NCI-H446 (cell line): Measurements from ENCODE around the gene CHRNA10.

Source experiments
- DNase-seq, 2 experiments: peaks; one replicate each; lab custom pipeline; 2025; lab: John Stamatoyannopoulos, UW

The CHRNA10 gene

DNA sequence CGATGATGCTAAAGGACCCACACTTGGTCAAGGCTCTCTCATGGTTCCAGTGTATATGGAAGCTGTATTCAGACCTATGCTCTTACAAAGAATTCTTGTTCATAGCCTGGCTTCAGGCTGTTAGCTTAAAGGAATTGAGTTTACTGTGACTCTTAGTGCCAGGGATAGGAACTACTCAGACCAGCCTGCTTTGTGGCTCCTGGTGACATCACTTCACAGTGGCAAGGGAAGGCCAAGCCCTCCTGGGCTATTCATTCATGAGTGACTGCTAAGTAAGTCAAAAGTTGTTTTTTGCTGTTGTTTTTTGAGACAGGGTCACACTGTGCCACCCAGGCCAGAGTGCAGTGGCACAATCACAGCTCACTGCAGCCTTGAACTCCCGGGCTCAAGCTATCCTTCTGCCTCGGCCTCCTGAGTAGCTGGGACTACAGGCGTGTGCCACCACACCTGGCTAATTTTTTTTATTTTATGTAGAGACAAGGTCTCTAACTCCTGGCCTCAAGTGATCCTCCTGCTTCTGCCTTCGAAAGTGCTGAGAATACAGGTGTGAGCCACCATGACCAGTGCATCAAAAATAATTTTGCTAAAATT, 39.0 kb downstream of the CHRNA10 start:
- no peak for DNase-seq

DNA sequence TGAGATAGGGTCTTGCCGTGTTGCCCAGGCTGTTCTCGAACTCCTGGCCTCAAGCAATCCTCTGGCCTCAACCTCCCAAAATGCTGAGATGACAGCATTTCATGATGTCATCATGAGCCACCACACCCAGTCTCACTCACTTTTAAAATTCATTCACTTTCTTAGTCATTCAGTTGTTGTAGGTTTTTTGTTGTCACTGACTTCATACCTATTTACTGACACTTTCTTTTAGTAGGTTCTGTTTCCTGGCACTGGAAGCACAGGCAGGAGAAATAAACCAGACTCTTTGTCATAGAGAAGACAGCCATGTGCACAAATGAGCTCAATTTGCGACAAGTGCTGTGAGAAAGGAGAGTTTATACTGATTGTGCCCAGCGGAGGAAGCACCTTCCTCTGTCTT, 39.9 kb downstream of the CHRNA10 start:
- no peak for DNase-seq

- no peak for DNase-seq
Observed at GRCh38 chr11:3627291-3627690, 43.9 kb downstream of the CHRNA10 start.

GRCh38 chr11:3626250-3626960, 44.8 kb downstream of the CHRNA10 start:
- DNase-seq: no peak

DNA sequence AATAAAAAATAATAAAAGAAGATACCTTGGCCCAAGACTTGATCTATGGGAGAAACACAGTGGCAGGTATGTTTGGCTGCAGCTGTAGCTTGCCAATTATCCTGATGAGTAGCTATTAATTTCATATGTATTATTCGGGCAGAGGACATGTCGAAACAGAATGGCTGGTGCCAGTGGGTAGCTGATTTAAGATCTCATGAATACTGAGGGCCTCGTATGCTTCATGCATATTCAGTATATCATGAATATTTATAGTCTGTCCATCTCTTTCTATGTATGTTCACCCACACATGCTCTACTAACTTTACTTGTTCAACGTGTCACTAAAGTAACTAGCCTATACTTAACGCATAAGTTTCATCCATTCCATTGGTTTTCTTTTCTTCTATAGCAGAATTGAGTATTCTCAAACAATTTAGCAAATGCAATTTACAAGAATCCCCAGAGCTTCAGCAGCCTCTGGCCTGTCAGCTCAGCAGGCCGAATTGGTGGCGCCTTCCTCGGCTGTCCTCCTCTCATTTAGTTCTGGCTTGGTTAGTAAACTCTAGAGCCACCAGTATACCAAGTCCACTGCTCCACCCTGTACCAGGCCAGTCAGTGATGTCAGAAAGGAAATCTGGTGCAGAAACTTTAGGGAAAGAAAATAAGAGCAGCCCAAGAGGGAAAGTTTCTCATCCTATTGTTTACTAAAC, 47.3 kb downstream of the CHRNA10 start:
- DNase-seq: no peak

DNA sequence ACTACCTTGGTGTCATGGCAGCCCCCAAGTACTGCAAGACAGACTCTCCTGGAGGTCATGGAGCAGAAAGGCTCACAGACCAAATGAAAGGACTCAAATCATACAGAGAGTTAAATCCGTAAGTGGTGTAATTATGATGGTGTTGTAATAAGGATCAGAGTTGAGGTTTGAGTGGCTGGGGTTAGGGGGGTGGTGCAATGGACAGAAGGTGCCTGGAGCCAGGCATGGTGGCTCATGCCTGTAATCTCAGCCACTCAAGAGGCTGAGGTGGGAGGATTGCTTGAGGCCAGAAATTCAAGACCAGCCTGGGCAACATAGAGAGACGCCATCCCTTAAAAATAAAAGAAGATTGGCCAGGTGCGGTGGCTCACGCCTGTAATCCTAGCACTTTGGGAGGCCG, 48.1 kb downstream of the CHRNA10 start:
- no peak for DNase-seq

DNA sequence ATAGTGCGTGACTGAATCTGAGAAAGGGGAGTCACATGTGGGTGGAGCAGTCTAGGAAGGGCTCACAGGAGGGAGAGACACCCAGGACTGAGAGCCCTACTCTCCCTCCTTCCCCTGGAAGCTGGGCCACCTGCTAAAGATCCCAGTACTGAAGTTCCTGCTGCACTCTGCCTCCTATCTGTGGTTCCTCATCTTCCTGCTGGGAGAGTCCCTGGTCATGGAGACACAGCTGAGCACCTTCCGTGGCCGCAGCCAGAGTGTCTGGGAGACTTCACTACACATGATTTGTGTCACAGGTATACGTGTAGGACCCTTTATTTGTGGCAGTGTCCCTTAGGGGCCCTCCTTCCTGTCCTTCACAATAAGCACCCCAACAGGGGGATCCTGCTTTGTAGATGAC, 48.7 kb downstream of the CHRNA10 start:
- no peak for DNase-seq

- DNase-seq: no peak
Observed at GRCh38 chr11:3617990-3618389, 53.2 kb downstream of the CHRNA10 start.

DNA sequence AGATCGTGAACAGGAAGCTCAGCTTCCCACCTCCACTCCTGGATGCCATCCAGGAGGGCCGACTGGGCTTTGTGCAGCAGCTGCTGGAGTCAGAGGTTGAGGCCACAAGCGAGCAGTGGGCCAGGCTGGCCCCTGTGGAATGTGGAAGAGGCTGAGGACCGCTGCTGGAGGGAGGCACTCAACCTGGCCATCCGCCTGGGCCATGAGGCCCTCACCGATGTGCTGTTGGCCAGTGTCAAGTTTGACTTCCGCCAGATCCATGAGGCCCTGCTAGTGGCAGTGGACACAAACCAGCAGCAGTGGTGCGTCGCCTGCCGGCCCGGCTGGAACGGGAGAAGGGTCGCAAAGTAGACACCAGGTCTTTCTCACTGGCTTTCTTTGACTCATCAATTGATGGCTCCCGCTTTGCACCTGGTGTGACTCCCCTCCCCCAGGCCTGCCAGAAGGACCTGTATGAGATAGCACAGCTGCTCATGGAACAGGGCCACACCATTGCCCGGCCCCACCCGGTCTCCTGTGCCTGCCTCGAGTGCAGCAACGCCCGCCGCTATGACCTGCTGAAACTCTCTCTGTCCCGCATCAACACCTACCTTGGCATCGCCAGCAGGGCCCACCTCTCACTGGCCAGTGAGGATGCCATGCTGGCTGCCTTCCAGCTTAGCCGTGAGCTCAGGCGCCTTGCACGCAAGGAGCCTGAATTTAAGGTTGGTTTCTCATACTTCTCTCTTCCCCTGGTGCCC, 54.3 kb downstream of the CHRNA10 start:
- DNase-seq: no peak

GRCh38 chr11:3615998-3616397, 55.2 kb downstream of the CHRNA10 start:
- DNase-seq: peak in 1 of 2 experiments; percentile 12
